Activated T-helper 2 cell treated with anti-CD3 and anti-CD28 coated beads, Interferon-gamma antibody, Interleukin-2, Interleukin-4, amounts not matched to agents 10 μg/mL and 5 μg/mL and 100 μg/mL, durations not matched to agents 14 hours and 24 hours and 36 hours (primary cell): Measurements from ENCODE around the gene CHTOP. TPM values are rescaled to one million over a fixed set of nuclear protein-coding genes. Genes with fewer than 3 reads are reported as not detected.

ENCODE experiments used
- DNase-seq: peaks from one replicate; pipeline ENCODE4 v3.0.0; 2021; ENCODE audit warnings: low spot score
- H3K27ac Mint-ChIP-seq: one replicate; pipeline ENCODE4 v1.8.0; 2021; ENCODE audit warnings: mixed read lengths
- H3K27me3 Mint-ChIP-seq: one replicate; pipeline ENCODE4 v1.8.0; 2021; ENCODE audit warnings: low read depth, mixed read lengths
- H3K36me3 Mint-ChIP-seq: one replicate; pipeline ENCODE4 v1.8.0; 2021; ENCODE audit warnings: low read depth, mixed read lengths
- H3K4me1 Mint-ChIP-seq: one replicate; pipeline ENCODE4 v1.8.0; 2021; ENCODE audit warnings: low read depth, mixed read lengths
- H3K4me3 Mint-ChIP-seq: one replicate; pipeline ENCODE4 v1.8.0; 2021; ENCODE audit warnings: low read depth, mild to moderate bottlenecking, moderate library complexity, mixed read lengths
- H3K9me3 Mint-ChIP-seq: one replicate; pipeline ENCODE4 v1.8.0; 2021; ENCODE audit warnings: mixed read lengths
- intact Hi-C: fragments of 100-400 bp; cut with micrococcal nuclease; formaldehyde crosslinking; loops from one replicate; pipeline ENCODE4 v1.15.1; 2023
- total RNA-seq: library from RNA; stranded (reverse); gene quantifications from 2 replicates; pipeline ENCODE4 v1.2.3, GENCODE V29; 2022

The CHTOP gene
- total RNA-seq, 1 donor from 2014 or later: 98.7 TPM

DNA sequence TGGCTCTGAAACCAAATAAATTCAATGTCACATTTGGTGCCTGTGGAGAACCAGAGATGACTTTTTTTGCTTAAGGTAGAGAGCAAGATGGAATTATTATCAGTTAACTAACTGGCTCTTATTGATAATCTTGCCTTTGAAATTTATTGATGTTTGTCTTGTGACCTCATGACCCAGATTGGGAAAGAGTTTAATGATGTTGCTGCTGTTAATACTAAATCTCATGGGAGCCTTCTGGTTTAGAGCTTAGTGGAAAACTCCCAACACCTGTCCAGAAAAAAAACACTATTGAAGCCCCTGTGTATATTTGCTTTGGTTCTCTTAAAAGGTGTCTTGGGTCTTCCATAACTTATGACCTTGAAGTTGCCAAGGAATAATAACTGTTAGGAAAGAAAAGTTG is 9.9 kb downstream of the CHTOP start:
- no peak overlapping the region for H3K27ac Mint-ChIP-seq
- DNase-seq: no peak
- H3K4me1 Mint-ChIP-seq: peaks cover 18% of the 10 kb centered on the region
- intact Hi-C loops: no loop called here
- H3K9me3 Mint-ChIP-seq: no peaks in the 10 kb centered on the region
- peaks cover 74% of the 10 kb centered on the region for H3K36me3 Mint-ChIP-seq
- H3K4me3 Mint-ChIP-seq: no peak overlapping the region
- no peaks in the 10 kb centered on the region for H3K27me3 Mint-ChIP-seq

DNA sequence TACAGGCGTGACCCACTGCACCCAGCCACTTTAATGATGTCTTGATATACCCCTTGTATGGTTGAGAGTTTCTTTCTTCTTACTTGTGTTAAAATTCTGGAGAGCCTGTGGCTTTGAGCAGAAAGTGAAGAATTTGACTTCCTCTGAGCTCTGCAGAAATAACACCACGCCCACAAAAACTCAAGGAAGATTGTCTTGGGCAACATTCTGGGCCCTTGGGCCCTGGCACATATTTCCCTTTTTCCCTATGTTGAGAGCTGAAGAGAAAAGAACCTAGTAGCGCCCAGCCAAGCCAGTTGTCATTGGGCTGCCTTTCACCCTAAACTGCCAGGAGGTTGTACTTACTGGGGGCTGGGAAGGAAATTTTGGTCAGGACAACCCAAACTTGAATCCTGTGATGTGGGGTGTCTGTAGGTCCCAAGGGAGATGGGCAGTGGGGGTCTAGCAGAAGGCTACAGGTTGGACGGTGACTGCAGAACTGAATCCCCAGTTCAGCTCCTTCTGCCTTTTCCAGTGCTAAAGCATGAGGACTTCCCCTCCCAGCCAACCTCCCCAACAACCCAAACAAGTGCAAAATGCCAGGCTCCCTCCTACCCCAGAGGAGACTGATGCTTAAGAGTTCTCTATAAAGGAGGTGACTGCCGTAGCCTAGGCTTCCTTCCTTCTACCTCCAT is 12.9 kb downstream of the CHTOP start:
- Mint-ChIP-seq H3K27me3 (no peaks in the 10 kb centered on the region), H3K36me3 (peaks cover 52% of the 10 kb centered on the region), H3K4me1 (peaks cover 17% of the 10 kb centered on the region), H3K9me3 (no peaks in the 10 kb centered on the region), H3K27ac (no peak overlapping the region), H3K4me3 (no peak overlapping the region)
- intact Hi-C loops: no loop called here
- DNase-seq: no peak

DNA sequence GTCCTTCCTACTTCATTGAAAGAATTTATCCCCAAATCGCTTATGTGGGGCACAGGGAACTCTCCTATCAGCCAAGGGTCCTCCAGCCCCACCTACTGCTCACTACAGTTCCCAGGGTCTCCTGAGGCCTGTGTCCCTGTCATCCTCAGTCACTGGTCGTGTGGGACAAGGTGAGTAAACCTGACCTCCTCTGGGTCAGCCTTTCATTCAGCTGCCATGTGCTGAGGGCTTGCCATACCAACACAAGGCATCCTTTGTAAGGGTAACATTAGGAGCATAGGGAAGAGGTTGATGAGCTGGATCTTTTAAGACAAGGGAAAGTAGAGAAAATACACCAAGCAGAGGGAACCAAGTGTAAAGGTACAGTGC is 13.5 kb downstream of the CHTOP start:
- H3K27ac Mint-ChIP-seq: no peak overlapping the region
- H3K4me3 Mint-ChIP-seq: no peak overlapping the region
- peaks cover 48% of the 10 kb centered on the region for H3K36me3 Mint-ChIP-seq
- DNase-seq: no peak
- H3K4me1 Mint-ChIP-seq: peaks cover 16% of the 10 kb centered on the region
- intact Hi-C loops: no loop called here
- H3K27me3 Mint-ChIP-seq: no peaks in the 10 kb centered on the region
- H3K9me3 Mint-ChIP-seq: no peaks in the 10 kb centered on the region

DNA sequence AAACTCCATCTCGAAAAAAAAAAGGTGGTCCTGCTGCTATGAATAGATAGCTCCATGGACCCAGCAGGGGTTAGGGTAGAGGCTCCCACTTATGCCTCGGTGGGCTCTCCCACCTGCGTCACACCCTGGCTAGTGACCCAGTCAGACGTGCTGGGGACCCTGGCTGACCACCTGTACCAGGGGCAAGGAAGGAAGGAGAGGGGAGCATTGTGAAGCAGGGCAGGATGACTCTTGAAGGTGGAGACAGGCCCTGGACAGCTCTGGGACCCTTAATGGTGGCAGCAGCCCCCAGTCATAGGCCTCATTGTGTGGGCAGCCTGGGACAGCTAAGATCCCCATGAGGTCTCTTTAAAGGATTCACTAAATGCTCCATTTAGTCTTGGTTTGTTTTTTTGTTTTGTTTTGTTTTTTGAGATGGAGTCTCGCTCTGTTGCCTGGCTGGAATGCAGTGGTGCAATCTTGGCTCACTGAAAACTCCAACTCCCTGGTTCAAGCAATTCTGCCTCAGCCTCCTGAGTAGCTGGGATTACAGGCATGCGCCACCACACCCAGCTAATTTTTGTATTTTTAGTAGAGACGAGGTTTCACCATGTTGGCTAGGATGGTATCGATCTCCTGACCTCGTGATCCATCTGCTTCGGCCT is 14.3 kb downstream of the CHTOP start:
- no peaks in the 10 kb centered on the region for H3K27me3 Mint-ChIP-seq
- no peaks in the 10 kb centered on the region for H3K9me3 Mint-ChIP-seq
- H3K4me3 Mint-ChIP-seq: no peak overlapping the region
- DNase-seq: no peak
- intact Hi-C loops: no loop called here
- H3K4me1 Mint-ChIP-seq: peaks cover 13% of the 10 kb centered on the region
- H3K36me3 Mint-ChIP-seq: peaks cover 44% of the 10 kb centered on the region
- H3K27ac Mint-ChIP-seq: no peak overlapping the region

DNA sequence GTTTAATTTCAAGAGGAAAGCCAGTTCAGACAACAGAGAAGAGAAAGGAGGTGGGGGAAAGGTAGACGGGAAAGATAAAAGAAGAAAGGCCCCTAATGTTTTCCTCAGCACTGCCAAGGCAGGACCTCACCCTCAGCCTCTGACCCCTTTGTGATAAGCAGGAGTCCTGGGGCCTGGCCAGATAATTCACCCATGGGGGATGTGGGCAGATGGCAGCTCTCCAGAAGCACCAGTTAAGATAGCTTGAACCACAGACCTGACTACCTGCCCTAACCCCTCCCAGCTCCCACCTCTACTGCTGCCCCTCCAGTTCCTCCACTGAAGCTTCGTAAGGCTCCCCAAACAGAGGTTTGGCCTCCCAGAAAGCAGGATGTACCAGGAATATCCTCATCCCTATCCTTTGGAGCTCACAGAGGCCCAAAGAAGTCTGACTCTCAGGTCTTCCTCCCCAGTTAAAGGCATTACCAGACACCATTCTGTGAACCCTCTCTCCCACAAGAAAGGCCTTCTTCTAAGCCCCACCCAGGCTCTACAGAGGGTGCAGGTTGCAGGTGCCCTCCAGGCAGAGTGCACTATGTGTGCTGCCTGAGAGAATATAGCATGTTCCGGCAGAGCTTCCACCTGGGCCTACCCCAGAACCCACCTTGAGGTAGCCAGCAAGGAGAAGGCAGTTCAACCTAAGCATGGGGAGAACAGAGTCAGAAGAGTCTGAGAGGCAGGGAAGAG is 15.4 kb downstream of the CHTOP start:
- H3K4me1 Mint-ChIP-seq: peaks cover 8% of the 10 kb centered on the region
- H3K27me3 Mint-ChIP-seq: no peaks in the 10 kb centered on the region
- H3K27ac Mint-ChIP-seq: no peak overlapping the region
- no peak for DNase-seq
- intact Hi-C loops: no loop called here
- peaks cover 32% of the 10 kb centered on the region for H3K36me3 Mint-ChIP-seq
- no peak overlapping the region for H3K4me3 Mint-ChIP-seq
- no peaks in the 10 kb centered on the region for H3K9me3 Mint-ChIP-seq

DNA sequence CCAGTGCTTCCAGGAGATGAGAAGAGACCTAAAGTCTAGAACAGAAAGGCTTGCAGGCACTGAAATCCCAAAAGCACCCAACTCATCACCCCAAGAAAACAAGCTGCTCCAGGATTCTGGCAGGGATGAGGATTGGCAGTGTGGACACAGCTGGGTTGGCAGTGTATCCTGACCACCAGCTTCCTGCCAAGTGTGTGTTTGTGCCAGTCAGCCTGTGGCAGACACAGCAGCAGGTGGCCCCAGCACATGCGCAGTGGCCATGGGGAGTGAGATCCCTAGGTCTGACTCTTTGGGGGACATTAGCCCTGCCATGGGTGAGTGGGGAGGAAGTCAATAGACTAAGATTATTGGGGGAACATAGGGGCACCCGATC is 16.0 kb downstream of the CHTOP start:
- no peaks in the 10 kb centered on the region for H3K9me3 Mint-ChIP-seq
- no peak overlapping the region for H3K4me3 Mint-ChIP-seq
- H3K27me3 Mint-ChIP-seq: no peaks in the 10 kb centered on the region
- DNase-seq: no peak
- peaks cover 8% of the 10 kb centered on the region for H3K4me1 Mint-ChIP-seq
- peaks cover 27% of the 10 kb centered on the region for H3K36me3 Mint-ChIP-seq
- intact Hi-C loops: no loop called here
- no peak overlapping the region for H3K27ac Mint-ChIP-seq

DNA sequence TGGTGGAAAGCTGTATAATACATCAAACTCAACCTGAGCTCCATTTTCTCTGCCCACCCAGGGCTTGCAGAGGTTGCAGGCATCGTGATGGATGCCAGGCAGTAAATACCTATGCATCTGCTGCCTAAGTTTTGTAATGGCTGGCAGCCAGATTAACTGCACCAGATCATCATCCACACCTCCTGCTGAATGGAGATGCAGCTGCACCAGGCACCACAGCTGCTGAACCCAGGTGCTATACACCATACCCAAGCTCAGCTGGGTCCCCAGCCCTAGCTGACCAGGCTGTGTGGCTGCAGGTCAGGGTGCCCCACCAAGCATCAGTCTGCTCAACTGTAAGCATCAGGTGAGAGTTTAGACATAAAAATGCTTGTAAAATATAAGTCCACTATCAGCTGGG is 17.9 kb downstream of the CHTOP start:
- Mint-ChIP-seq H3K36me3 (peaks cover 8% of the 10 kb centered on the region), H3K27me3 (no peaks in the 10 kb centered on the region), H3K4me3 (no peak overlapping the region), H3K9me3 (no peaks in the 10 kb centered on the region), H3K27ac (no peak overlapping the region), H3K4me1 (peaks cover 3% of the 10 kb centered on the region)
- intact Hi-C loops: no loop called here
- no peak for DNase-seq

DNA sequence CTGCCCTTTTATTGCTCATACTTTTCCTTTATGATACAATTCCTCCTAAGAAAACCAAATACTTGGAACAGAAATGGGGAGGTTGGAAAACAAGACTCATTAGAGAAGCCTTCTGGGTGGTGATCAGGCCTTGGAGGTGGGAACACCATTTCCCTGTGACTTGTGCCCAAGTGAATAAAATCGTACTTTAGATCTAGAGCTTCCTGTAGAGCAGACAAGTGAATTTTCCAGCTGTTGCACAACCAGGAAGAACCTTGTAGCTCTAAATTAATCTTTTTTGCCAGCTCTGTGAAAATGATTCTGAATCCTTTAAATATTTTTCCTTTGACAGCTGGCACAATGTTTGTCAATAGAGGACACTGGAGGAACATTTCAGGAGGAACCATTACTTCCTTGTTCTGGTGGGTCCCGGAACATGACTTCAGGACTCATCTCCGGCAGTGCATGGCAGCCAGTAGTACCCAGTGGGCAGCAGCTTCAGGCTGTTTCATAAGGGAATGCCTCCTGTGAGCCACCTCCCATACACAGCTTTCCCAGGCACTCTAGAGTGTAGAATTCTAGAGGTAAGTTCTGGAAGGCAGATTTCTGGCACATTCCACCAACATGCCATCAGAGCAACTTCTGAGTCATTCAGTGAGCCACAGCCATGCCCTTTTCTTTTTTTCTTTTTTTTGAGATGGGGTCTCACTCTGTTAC is 19.1 kb downstream of the CHTOP start:
- DNase-seq: no peak
- no peak overlapping the region for H3K27ac Mint-ChIP-seq
- no peaks in the 10 kb centered on the region for H3K9me3 Mint-ChIP-seq
- intact Hi-C loops: no loop called here
- H3K36me3 Mint-ChIP-seq: peaks cover under 1% of the 10 kb centered on the region
- H3K4me1 Mint-ChIP-seq: peaks cover 5% of the 10 kb centered on the region
- no peaks in the 10 kb centered on the region for H3K27me3 Mint-ChIP-seq
- no peak overlapping the region for H3K4me3 Mint-ChIP-seq

DNA sequence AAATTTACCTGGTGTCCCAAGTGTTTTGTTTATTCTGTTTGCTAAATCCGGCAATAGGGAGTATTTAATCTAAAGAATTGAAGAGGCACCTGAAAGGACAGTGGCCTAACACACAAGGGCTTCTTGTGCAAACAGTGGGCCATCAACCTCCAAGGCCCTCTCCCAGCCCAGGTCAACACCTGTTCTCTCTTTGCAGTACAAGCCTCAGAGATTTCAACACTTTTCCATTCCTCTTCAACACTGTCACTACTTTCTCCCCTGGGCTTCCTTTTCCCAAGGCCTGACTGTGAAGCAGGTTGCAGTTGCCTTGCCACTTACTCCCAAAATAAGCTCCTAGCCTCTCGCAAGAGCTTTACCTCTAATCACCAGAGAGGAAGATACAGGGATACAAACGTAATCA is 21.5 kb downstream of the CHTOP start:
- DNase-seq: no peak
- H3K27me3 Mint-ChIP-seq: no peaks in the 10 kb centered on the region
- H3K9me3 Mint-ChIP-seq: no peaks in the 10 kb centered on the region
- H3K4me1 Mint-ChIP-seq: peaks cover 12% of the 10 kb centered on the region
- H3K36me3 Mint-ChIP-seq: no peaks in the 10 kb centered on the region
- no peak overlapping the region for H3K4me3 Mint-ChIP-seq
- intact Hi-C loops: no loop called here
- no peak overlapping the region for H3K27ac Mint-ChIP-seq

DNA sequence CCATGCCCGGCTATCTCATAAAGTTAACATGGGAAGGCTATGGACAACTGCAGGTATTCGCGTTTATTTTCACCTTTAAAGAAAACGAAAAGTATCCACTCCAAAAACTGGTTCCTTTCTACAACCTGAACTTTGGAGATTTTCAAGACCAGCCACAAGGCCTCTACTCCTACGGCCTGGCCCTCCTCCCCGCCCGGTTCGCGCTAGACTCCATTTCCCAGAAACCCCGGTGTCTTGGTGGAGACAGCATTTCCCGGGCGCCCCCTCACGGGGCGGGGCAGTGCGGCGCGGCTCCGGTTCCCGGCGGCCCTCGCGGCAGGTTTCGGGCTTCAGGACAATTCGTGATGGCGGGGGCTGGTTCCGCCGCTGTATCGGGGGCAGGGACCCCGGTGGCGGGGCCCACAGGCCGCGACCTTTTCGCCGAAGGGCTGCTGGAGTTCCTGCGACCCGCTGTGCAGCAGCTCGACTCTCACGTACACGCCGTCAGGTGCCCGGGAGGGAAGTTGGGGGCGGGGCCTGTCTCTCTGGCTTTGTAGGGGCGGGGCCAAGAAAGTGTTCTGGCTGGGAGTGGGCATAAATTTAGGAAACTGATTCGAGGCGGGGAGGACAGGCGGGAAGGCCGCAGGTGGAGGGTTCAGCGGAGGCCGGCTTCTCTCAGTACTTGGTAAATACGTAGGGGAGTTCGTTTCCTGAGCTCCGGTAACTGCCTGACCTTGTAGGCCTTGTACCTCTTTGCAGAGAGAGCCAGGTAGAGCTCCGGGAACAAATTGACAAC is 24.7 kb downstream of the CHTOP start, which contains the start of gene SNAPIN:
Gene SNAPIN (plus strand): TSS at position 304 of the 775 bp plus-strand sequence. CDS start 41 bp downstream, at position 345.
- Mint-ChIP-seq H3K4me1 (peaks cover 12% of the 10 kb centered on the region), H3K4me3 (peak within 1 kb of the TSS; percentile 96), H3K36me3 (peaks cover 27% of the 10 kb centered on the region), H3K27me3 (no peaks in the 10 kb centered on the region), H3K9me3 (no peaks in the 10 kb centered on the region), H3K27ac (peak within 1 kb of the TSS; percentile 70)
- intact Hi-C loops: loop anchor here (1.0 kb wide), 2 partner anchors 13 to 25 kb away; no protein-coding TSS in a partner anchor
- peak; percentile 90 for DNase-seq

DNA sequence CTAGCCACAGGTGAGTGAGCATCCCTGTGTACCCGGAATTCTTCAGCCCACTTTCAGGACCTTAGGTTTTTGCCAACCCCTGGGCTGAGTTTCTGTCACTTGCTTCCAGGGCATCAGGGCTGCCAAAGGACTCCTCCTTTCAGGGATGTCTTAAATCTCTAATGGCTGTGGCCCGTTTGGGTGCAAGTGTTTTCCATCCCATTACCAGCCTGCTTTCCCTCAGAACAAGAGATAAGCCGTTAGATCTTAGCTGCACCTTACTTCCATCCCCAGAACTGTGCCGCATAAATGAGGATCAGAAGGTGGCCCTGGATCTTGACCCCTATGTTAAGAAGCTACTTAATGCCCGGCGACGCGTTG is 25.3 kb downstream of the CHTOP start:
- H3K27me3 Mint-ChIP-seq: no peaks in the 10 kb centered on the region
- no peaks in the 10 kb centered on the region for H3K9me3 Mint-ChIP-seq
- intact Hi-C loops: no loop called here
- peak overlapping the region; percentile 96 for H3K4me3 Mint-ChIP-seq
- H3K4me1 Mint-ChIP-seq: peaks cover 12% of the 10 kb centered on the region
- DNase-seq: no peak
- H3K27ac Mint-ChIP-seq: peak overlapping the region; percentile 70
- peaks cover 32% of the 10 kb centered on the region for H3K36me3 Mint-ChIP-seq

DNA sequence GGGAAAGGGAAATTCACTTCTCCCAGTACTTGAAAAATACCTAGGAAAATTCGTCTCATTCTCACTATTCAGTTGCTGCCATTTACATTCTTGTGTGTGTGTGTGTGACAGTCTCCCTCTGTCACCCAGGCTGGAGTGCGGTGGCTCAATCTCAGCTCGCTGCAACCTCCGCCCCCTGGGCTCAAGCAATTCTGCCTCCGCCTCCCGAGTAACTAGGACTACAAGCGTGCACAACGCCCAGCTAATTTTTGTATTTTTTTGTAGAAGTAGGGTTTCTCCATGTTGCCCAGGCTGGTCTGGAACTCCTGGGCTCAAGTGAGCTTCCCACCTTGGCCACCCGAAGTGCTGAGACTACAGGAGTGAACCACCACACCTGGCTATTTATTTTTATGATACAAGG is 25.8 kb downstream of the CHTOP start:
- H3K4me1 Mint-ChIP-seq: peaks cover 12% of the 10 kb centered on the region
- no peaks in the 10 kb centered on the region for H3K9me3 Mint-ChIP-seq
- no peaks in the 10 kb centered on the region for H3K27me3 Mint-ChIP-seq
- intact Hi-C loops: no loop called here
- H3K27ac Mint-ChIP-seq: peak overlapping the region; percentile 42
- H3K36me3 Mint-ChIP-seq: peaks cover 37% of the 10 kb centered on the region
- no peak for DNase-seq
- peak overlapping the region; percentile 96 for H3K4me3 Mint-ChIP-seq
